ENCODE data around the gene SYF2.
"Not testable (repeated sequence)": the region's sequence is repeated elsewhere in the genome, so short reads cannot be mapped to it uniquely, and the experiment has no call there.

The SYF2 gene

DNA sequence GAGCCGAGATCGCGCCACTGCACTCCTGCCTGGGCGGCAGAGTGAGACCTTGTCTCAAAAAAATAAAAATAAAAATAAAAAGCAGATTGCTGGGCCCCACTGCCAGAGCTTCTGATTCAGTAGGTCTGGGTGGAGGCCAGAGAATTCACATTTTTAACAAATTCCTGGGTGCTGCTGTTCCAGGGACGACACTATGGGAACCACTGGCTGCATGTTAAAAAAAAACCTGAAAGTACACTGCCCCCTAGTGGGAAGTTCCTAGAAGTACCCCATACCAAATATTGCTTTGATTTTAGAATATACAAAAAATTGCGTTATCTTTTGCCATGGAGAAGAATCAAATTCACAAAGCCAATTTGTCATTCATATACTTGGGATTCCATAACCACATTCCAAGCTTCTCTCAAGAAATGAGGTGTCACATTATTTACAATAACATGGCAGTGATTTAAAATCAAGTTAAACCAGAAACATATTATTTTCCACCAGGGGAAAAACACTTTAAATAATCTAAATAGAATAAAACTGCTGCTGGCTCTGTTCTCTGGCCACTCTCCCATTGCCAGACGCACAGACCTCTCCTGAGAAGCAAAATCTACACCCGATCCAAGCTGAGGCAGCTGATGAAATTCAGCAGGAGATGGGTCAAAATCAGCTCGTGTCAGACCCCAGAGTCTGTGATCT, 27.4 kb downstream of the SYF2 start:
- no peak for DNase-seq

DNA sequence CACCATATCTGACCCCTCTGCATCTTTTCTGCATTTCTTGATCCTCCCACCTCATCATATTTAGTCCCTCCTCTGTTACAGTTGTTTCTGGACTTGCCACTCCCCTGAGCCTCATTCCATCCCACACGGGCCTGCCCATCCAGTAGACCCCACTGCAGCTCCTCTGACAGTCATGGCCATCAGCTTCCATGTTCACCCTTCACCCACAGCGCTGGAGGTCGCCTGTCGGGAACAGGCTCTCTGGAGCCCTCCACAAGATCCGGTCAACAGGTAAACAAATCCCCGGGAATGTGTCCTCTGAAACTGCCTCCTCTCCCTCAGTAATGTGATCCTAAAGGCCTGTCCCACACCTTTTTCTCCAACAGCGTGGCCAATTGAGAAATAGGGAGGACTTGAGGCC, 31.3 kb downstream of the SYF2 start:
- DNase-seq, result no peak

GRCh38 chr1:25199819-25200620, 32.3 kb downstream of the SYF2 start:
- DNase-seq, result no peak

DNA sequence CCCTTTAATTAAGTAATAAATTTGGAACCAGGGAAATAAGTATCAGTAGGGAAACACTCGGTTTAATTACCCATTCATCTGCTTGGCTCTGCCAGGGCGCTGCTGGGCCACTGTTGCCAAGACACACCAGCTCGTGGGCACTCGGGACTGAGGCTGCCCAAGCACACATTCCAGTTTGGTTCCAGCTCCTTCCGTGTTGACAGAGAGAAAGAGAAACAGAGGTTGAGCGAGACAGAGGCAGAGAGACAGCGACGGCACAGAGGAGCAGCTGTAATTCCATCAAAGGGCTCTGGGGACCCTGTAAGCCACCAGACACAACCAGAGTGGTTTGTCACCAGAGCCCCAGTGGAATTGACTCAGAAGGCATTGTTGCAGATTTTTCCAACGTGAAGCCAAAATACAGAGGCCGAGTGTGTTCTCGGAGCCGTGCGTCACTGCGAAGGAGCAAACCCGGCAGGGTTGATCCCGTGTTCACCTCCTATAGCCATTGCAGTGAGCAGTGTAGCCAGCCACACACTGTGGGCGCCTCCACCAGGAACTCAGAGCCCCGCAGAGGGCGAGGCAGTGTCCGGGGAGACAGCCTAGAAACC, 33.5 kb downstream of the SYF2 start:
- no peak for DNase-seq

GRCh38 chr1:25197982-25198662, 34.2 kb downstream of the SYF2 start:
- DNase-seq, result no peak

DNA sequence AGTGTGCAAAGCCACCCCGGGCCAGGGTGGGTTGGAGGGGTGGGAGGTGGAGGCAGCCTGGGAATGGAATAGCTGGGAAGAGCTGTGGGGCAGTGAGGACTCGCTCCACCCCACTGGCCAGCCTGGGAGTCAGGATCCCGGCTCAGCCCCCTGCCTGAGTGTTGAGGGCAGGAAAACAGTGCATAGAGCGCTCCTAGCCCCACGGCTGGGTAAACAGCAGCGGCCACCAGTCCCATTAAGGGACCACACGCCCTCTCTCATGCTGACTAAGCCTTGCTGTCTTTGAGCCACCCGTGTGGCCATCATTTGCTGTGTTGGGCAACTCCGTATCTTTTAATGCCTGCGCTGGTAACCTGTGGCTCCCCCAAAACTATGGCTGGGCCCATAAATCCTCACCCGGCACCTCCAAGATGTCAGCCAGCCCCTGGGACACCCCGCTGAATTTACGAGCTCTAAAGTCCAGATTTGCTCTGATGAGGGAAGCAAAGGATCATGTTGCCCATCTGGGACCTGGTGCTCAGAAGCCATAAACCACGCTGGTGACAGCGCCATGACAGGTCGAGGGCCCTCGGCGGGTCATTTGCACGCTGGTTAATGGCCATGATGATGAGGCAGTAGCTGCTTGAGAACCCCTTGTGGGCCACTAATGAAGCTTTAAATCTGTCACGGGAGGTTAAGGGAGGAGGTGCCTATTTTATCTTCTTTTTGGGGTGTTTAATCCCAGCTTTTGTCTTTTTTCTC, 34.9 kb downstream of the SYF2 start:
- DNase-seq, result no peak

- DNase-seq, result no peak
Observed at GRCh38 chr1:25196830-25197229, 35.5 kb downstream of the SYF2 start.

- DNase-seq, result no peak
Observed at GRCh38 chr1:25195835-25196234, 36.5 kb downstream of the SYF2 start.

DNA sequence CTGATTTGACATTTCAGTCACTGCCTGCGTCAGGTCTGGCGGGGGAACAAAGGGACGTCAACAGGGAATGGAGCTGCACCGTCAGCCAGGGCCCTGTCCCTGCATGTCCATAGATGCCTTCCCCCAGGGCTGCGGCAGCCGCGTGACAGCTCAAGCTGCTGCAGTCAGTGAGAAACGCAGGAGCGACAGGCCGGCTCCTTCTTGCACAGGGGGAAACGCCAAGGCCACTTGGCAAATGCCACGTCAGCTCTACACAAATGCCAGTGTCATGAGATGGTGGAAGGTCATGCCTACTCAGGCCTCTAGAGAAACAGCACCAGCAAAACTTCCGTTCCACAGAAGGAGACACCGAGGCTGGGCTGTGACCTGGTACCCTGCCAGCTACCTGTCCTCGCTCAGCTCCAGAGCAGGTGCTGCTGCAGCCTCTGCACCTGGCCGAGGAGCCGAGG, 37.7 kb downstream of the SYF2 start:
- DNase-seq, result no peak

DNA sequence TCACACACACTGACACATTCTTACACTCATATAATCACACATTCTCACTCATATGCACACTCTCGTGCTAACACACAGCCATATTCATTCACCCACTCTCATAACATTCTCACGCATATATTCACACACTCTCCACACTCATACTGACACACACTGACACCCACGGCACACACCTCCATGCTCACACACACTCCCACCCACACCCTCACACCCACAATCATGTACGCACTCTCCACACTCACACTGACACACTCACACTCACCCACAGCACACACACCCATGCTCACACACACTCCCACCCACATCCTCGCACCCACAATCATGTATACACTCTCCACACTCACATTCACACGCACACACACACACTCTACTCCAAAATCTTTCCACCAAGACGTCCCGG, 38.2 kb downstream of the SYF2 start:
- DNase-seq, result no peak

GRCh38 chr1:25193229-25193628, 39.1 kb downstream of the SYF2 start:
- no peak for DNase-seq

DNA sequence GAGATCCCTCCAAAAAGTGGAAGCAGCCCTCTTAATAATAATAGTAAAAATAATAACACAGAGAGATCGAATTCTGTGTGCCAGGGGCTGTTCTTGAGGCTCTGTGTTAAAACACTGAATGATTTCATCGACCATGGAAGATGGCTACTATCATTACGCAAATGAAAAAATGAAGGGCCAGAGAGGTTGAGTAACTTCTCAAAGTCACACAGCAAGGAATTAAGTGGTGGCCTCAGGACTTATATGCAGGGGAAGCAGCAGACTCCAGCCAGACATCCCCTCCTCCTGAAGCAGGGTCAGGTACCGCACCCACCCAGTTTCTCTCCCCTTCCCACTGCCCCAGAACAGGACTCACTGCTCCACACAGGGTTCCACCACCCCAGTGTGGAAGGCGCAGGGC, 40.1 kb downstream of the SYF2 start:
- no peak for DNase-seq

DNA sequence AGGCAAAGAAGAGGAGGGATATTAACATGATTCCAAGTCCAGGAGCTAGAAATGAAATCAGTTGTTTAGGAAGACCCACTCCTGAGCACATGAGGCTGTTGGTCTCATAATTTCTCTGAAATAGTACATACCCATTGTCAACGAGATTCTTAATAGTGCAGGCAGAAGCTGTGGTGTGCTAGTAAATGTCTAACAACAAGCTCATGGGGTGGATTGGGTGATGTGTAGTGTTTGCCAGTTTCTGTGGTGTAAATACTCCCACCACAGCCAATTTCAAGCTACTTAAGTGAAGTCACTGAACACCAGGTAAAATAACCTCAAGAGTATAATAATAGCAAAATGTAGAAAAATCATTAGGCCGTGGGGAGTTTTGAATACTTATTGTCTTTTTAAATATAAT, 42.0 kb downstream of the SYF2 start:
- no peak for DNase-seq

DNA sequence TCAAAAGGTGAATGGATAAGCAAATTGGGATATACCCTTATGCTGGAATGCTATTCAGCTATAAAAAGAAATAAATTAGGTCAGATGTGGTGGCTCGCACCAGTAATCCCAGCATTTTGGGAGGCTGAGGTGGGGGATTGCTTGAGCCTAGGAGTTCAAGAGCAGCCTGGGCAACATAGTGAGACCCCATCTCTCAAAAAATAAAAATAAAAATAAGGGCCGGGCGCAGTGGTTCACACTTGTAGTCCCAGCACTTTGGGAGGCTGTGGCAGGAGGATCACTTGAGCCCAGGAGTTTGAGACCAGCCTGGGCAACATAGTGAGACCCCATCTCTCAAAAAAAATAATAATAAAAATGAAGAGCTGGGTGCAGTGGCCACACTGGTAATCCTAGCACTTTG, 44.4 kb downstream of the SYF2 start:
- not testable (repeated sequence) for DNase-seq

DNA sequence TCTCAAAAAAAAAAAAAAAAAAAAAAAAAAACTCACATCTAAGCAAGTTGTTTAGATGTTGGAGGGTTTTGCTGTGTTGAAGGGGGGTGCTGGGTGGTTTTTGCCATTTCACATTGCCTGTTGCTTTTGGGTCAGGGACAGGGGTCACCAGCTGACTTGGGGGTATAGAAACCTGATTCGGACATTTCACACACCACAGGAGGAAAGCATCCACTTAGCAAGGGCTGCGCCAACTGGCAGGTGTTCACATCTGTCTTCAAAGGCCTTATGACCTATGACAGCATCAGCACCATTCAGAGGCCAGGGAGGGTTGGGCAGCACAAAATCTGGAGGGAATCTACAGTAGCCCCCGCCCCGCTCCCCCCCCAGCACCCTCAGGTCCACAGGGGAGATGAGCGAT, 45.2 kb downstream of the SYF2 start:
- no peak for DNase-seq

DNA sequence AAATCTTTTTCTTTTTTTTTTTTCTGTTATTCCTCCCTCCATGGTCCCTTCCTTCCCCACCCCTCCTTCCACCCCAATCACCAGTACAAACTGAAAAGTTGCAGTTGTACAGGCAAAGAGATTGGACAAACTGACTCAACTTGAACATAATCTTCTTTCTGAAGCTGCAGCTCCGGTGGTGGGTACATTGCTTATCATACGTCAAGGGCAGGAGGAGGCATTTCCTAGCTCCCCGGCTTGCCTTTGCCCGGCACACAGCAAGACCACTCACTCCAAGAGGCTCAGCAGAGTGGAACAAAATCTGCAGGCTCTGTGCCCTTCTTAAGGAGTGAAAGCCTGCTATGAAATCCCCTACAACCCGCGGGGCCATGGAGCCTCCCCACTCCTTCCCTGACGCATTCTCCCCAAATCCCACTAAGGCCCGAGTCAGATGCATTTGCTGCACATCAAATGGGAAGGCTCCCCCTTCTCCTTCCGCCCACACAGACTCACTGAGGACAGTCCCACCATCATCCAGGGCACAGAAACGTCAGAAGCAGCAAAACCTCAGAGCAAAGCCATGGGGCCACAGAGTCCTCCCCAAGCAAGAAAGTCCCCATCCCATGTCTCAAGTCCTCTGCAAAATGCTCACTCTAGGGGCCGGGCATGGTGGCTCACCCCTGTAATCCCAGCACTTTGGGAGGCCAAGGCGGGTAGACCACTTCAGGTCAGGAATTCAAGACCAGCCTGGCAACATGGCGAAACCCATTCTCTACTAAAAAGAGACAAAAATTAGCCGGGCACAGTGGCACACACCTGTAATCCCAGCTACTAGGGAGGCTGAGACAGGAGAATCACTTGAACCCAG, 45.9 kb downstream of the SYF2 start:
- no peak for DNase-seq

GRCh38 chr1:25185409-25186160, 46.7 kb downstream of the SYF2 start:
- no peak for DNase-seq

DNA sequence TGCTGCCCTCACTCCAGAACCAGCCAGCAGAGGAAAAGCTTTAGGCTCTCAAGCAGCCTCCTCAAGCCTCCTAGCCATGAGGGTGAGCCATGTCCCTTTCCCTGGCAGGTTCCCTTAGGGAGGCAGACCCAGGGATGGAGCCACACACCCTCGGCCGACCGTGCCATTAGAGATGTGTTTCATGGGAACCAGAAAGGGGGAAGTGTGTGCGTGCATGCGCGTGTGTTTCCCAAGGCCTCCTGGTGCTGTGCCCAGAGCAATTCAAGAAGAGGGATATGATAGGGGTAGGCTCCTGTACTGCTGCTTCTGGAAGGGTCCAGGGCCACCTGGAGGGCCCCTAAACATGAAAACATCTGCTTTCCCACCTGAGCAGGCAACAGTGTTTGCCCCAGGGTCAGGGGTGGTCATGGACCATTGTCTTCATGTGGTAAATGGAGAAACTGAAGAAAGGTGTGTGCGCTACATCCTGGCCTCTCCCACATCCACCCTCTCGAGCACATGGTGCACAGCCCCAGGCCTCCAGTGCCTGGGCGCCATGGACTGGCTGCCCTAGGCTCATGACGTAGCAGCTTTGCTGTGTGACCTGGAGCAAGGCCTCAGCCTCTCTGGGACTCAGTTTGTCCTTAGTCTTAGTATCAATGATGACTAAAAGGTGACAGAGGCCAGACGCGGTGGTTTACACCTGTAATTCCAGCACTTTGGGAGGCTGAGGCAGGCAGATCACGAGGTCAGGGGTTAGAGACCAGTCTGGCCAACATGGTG, 48.1 kb downstream of the SYF2 start:
- DNase-seq, result no peak

- no peak for DNase-seq
Observed at GRCh38 chr1:25183126-25183980, 48.9 kb downstream of the SYF2 start.

Measured in NCI-H1417 treated with DMSO at 0.1 percent for 48 hours (cell line).